Breast epithelium (tissue), 4 donors: ENCODE results near the gene MAP10. TPM values are rescaled to one million over a fixed set of nuclear protein-coding genes. Genes with fewer than 3 reads are reported as not detected.
A peak's percentile ranks its signal among the peaks of the same experiment; 100 is the strongest.

ENCODE experiments used
- DNase-seq, 2 donors: peaks; one replicate each; pipeline ENCODE4 v3.0.0-alpha.2; 2019; ENCODE audit warnings: low spot score in 2 of 2
- H3K27ac ChIP-seq, 2 donors: fragments of 200-600 bp; sonication (generic) in 1 of 2; one replicate each; pipeline ENCODE4 v1.5.1; 2016 to 2019; ENCODE audit warnings: mild to moderate bottlenecking in 1 of 2
- H3K27me3 ChIP-seq, 2 donors: fragments of 200-600 bp; sonication (generic) in 1 of 2; one replicate each; pipeline versions ENCODE4 v1.5.1 to v1.6.0; 2017 to 2019; ENCODE audit warnings: control low read depth in 1 of 2, mild to moderate bottlenecking in 1 of 2
- H3K36me3 ChIP-seq: fragments of 200-600 bp; one replicate; pipeline ENCODE4 v1.5.1; 2019
- H3K4me1 ChIP-seq, 2 donors: fragments of 200-600 bp; sonication (generic); one replicate each; pipeline ENCODE4 v1.5.1; 2016 to 2019; ENCODE audit warnings: control low read depth in 1 of 2
- H3K4me3 ChIP-seq, 3 donors: fragments of 200-600 bp; sonication (generic); 1 replicate in 2 of 3; 2 replicates in 1 of 3; pipeline ENCODE4 v1.5.1; 2016 to 2019; ENCODE audit warnings: mild to moderate bottlenecking in 3 of 3, moderate library complexity in 2 of 3
- H3K9me3 ChIP-seq, 2 donors: fragments of 200-600 bp; sonication (generic) in 1 of 2; one replicate each; pipeline ENCODE4 v1.5.1; 2016 to 2019; ENCODE audit warnings: control low read depth in 1 of 2
- POLR2A ChIP-seq: fragments of 450-650 bp; IDR thresholded peaks from one replicate; pipeline ENCODE4 v1.6.1; 2016; ENCODE audit warnings: antibody characterized with exemption, mild to moderate bottlenecking, moderate library complexity
- POLR2AphosphoS5 ChIP-seq, 3 donors: sonication (generic); formaldehyde crosslinking; IDR thresholded peaks; one replicate each; pipeline ENCODE4 v1.6.1; 2017; ENCODE audit warnings: antibody characterized with exemption in 3 of 3
- intact Hi-C: fragments of 100-400 bp; cut with DNase I; formaldehyde crosslinking; loops from one replicate; pipeline ENCODE4 v1.15.1; 2023; ENCODE audit warnings: low total_unique reads
- total RNA-seq, 3 donors: library from RNA; depleted of rRNA; stranded (reverse); fragments of >200 nt; gene quantifications; one replicate each; pipeline ENCODE4 v1.1.0, GENCODE V29; 2016
- TF ChIP-seq, protein P1 (sequence below), 3 donors: fragments of 450-650 bp; IDR thresholded peaks; one replicate each; pipeline ENCODE4 v1.5.1; 2016 to 2017; ENCODE audit warnings: antibody characterized with exemption in 3 of 3, mild to moderate bottlenecking in 3 of 3, moderate library complexity in 3 of 3

The MAP10 gene
- total RNA-seq, 3 donors from 2014 or later, result 1.6 to 3.4 (median 2.9) TPM

DNA sequence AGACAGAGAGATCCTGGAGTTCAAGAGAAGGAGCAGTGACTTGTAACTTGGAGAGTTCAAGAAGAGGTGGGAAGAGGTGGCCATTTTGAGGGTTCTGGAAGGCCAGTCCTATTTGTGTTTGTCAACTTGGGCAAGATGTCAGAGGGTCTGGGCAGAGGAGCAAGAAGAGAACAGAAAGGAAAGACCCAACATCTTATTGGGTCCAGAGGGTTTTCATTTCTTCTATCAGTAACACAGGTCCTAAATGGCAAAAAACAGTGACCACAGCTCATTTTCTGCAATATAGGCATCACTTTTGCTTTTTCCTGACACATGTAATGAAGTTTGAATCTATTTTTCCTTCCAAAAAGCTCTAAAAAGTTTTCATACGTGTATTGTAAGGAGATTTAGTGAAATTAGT, 38.3 kb upstream of the MAP10 start:
- Histone ChIP-seq H3K27me3 (no peaks in the 10 kb centered on the region), H3K4me3 (no peak overlapping the region), H3K9me3 (no peaks in the 10 kb centered on the region), H3K27ac (peak overlapping the region; percentile 74 to 81), H3K36me3 (no peaks in the 10 kb centered on the region), H3K4me1 (no peaks in the 10 kb centered on the region)
- intact Hi-C loops, result no loop called here
- TF ChIP-seq POLR2AphosphoS5 (IDR thresholded peaks at IDR 0.05) (no peak), POLR2A (no peak)
- TF ChIP-seq, protein P1, sequence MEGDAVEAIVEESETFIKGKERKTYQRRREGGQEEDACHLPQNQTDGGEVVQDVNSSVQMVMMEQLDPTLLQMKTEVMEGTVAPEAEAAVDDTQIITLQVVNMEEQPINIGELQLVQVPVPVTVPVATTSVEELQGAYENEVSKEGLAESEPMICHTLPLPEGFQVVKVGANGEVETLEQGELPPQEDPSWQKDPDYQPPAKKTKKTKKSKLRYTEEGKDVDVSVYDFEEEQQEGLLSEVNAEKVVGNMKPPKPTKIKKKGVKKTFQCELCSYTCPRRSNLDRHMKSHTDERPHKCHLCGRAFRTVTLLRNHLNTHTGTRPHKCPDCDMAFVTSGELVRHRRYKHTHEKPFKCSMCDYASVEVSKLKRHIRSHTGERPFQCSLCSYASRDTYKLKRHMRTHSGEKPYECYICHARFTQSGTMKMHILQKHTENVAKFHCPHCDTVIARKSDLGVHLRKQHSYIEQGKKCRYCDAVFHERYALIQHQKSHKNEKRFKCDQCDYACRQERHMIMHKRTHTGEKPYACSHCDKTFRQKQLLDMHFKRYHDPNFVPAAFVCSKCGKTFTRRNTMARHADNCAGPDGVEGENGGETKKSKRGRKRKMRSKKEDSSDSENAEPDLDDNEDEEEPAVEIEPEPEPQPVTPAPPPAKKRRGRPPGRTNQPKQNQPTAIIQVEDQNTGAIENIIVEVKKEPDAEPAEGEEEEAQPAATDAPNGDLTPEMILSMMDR (IDR thresholded peaks at IDR 0.05), result no peak
- DNase-seq, result no peak

DNA sequence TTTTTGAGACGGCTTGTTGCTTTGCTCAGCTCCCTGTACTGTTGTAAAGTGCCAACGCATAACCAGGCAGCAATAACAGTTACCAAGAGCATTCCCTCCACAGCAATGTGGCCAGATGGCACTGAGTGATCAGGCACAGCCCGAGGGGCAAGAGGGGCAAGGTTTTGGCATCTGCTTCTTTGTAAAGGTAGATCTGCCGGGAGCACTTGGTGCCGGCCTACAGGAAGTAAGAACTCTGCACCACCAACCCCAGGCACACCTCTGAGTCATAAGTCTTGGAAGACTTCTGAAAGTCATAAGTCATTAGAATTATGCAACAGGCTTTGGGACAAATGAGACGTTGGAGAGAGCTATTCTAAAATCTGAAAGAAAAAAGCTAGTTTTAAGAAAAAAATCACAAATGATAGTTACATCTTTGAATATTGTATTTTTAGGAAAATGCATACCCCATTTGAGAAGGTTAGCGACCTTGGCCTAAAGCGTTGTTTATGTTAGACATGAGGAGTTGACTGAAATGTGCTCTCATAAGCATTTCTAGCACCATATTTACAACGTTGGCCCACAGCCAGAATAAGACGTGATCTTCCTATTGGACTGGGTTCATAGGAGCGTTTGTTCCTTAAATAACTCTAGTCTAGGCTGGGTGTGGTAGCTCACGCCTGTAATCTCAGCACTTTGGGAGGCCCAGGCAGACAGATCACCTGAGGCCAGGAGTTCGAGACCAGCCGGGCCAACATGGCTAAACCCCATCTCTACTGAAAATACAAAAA, 37.7 kb upstream of the MAP10 start:
- TF ChIP-seq, protein P1 (IDR thresholded peaks at IDR 0.05), result no peak
- peak in 2 of 3 donors; percentile 52 to 59 for TF ChIP-seq POLR2AphosphoS5 (IDR thresholded peaks at IDR 0.05)
- Histone ChIP-seq H3K4me3 (no peak overlapping the region), H3K27ac (peak overlapping the region; percentile 78 to 81), H3K36me3 (no peaks in the 10 kb centered on the region), H3K27me3 (no peaks in the 10 kb centered on the region), H3K9me3 (no peaks in the 10 kb centered on the region), H3K4me1 (no peaks in the 10 kb centered on the region)
- peak in 1 of 2 donors; percentile 74 for DNase-seq
- intact Hi-C loops, result no loop called here

DNA sequence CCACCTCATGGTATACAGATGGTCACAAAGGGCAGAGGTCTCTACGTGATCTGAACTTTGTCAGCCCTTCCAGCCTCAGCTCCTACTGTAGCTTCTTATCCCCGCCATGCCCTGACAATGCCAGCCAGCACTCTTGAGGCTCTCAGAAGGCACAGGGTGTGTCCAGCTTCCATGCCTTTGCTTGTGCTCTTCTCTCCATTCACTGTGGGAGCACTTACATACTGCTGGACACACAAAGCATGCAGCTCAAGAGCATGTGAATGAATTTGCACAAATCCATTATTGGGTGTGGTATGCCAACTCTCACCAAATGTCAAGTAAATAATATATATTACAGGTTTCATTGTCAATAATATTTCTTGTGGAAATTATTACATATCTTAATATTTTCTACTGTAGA, 36.4 kb upstream of the MAP10 start:
- TF ChIP-seq POLR2AphosphoS5 (IDR thresholded peaks at IDR 0.05) (no peak), POLR2A (no peak)
- TF ChIP-seq, protein P1 (IDR thresholded peaks at IDR 0.05), result no peak
- Histone ChIP-seq H3K36me3 (no peaks in the 10 kb centered on the region), H3K27me3 (no peaks in the 10 kb centered on the region), H3K9me3 (no peaks in the 10 kb centered on the region), H3K4me3 (no peak overlapping the region), H3K27ac (peak overlapping the region in 1 of 2 donors; percentile 21), H3K4me1 (no peaks in the 10 kb centered on the region)
- intact Hi-C loops, result no loop called here
- no peak for DNase-seq

DNA sequence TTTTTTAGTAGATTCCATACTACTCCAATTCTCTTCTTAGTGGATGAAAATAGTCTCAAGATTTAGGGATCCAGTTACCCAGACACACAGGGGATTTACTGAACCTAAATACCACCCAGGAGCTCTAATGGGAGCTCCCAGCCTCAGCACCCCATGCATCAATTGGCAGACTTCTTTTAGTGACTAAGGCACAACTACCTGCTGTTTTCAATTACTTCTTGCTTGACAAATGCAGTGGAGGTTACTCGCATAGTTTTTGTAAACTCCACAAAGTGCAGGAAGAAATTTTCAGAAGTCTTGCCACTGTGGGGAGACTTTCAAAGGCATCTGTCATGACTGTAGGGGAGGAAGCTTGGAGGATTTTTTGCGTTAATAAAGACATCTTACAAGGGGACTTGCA, 35.5 kb upstream of the MAP10 start:
- Histone ChIP-seq H3K27me3 (no peaks in the 10 kb centered on the region), H3K27ac (no peak overlapping the region), H3K9me3 (no peaks in the 10 kb centered on the region), H3K4me3 (no peak overlapping the region), H3K4me1 (no peaks in the 10 kb centered on the region), H3K36me3 (no peaks in the 10 kb centered on the region)
- intact Hi-C loops, result no loop called here
- no peak for DNase-seq
- TF ChIP-seq POLR2A (no peak), POLR2AphosphoS5 (IDR thresholded peaks at IDR 0.05) (no peak)
- TF ChIP-seq, protein P1 (IDR thresholded peaks at IDR 0.05), result no peak

DNA sequence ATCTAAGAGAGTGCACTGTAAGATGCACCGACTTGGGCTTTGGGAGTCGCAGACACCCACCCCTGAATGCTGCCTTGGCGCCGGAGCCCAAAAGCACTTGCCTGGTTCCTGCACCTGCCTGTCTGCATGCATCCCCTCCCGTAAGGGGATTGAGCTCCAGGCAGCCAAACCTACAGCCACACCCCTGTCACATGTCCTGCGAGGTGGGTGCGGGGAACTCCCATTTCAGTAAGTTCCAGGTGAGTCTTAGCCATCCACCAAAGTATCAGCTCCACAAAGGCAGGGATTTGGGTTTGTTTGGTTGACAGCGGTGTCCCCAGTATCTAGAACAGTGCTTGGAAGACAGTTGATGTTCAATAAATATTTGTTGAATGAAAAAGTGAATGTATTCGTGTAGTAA, 31.5 kb upstream of the MAP10 start:
- H3K4me1 ChIP-seq, result no peaks in the 10 kb centered on the region
- TF ChIP-seq POLR2AphosphoS5 (IDR thresholded peaks at IDR 0.05), result no peak
- TF ChIP-seq, protein P1 (IDR thresholded peaks at IDR 0.05), result no peak
- TF ChIP-seq POLR2A, result no peak
- H3K9me3 ChIP-seq, result no peaks in the 10 kb centered on the region
- H3K36me3 ChIP-seq, result no peaks in the 10 kb centered on the region
- H3K4me3 ChIP-seq, result no peak overlapping the region
- H3K27me3 ChIP-seq, result no peaks in the 10 kb centered on the region
- no peak overlapping the region for H3K27ac ChIP-seq
- intact Hi-C loops, result no loop called here
- no peak for DNase-seq
